GM18520 (cell line): ENCODE data around the gene EML4.
"Not testable (repeated sequence)": the region's sequence is repeated elsewhere in the genome, so short reads cannot be mapped to it uniquely, and the experiment has no call there.

ENCODE experiments used
- ATAC-seq: cut with Tn5 transposase; IDR thresholded peaks from one replicate; pipeline ENCODE4 v1.9.1; 2021; ENCODE audit not compliant: unreplicated experiment

Gene EML4

GRCh38 chr2:42372474-42373200 is 203.5 kb downstream of the EML4 start:
- no peak for ATAC-seq

- no peak for ATAC-seq
These were observed 207.6 kb downstream of the EML4 start for GRCh38 chr2:42376758-42377157.

GRCh38 chr2:42378415-42378814 is 209.3 kb downstream of the EML4 start:
- no peak for ATAC-seq

- ATAC-seq, result not testable (repeated sequence)
These were observed 210.9 kb downstream of the EML4 start for GRCh38 chr2:42380026-42380425.

GRCh38 chr2:42382144-42382543 is 213.0 kb downstream of the EML4 start:
- no peak for ATAC-seq
